LHCN-M2 (cell line): ENCODE data around the gene ARRDC2. TPM values are rescaled to one million over a fixed set of nuclear protein-coding genes. Genes with fewer than 3 reads are reported as not detected.

Source experiments
- DNase-seq: peaks from one replicate; pipeline ENCODE4 v3.0.0-alpha.2; 2012; ENCODE audit warnings: low read depth
- total RNA-seq: library from RNA; depleted of rRNA; stranded (reverse); fragments of >200 nt; gene quantifications from 2 replicates; pipeline ENCODE4 v1.2.3, GENCODE V29; 2014; rRNA removed

ARRDC2 gene
- total RNA-seq, 1 experiment from 2014 or later = 9.0 TPM

- DNase-seq = no peak
Observed at GRCh38 chr19:18057557-18057956, 49.6 kb downstream of the ARRDC2 start.

GRCh38 chr19:18058208-18059009, 50.4 kb downstream of the ARRDC2 start:
- DNase-seq = peak; percentile 64

GRCh38 chr19:18059297-18059696, 51.3 kb downstream of the ARRDC2 start:
- no peak for DNase-seq

GRCh38 chr19:18059902-18060301, 51.9 kb downstream of the ARRDC2 start:
- DNase-seq = no peak

GRCh38 chr19:18060472-18060871, 52.5 kb downstream of the ARRDC2 start:
- no peak for DNase-seq

GRCh38 chr19:18062028-18062427, 54.1 kb downstream of the ARRDC2 start:
- no peak for DNase-seq

- no peak for DNase-seq
Observed at GRCh38 chr19:18063463-18063862, 55.5 kb downstream of the ARRDC2 start.

Other genes with a start within 250 kb of the ARRDC2 start
- gene B3GNT3, start 213.0 kb upstream of the ARRDC2 start, total RNA-seq = not detected in 2 replicates
- gene INSL3, start 186.7 kb upstream of the ARRDC2 start, total RNA-seq = not detected in 2 replicates
- 0.45 TPM in 1 of 2 replicates, not detected in the other for gene JAK3, start 160.2 kb upstream of the ARRDC2 start, total RNA-seq
- gene RPL18A, start 148.3 kb upstream of the ARRDC2 start, total RNA-seq = 953 and 1,102 TPM in 2 replicates
- gene SLC5A5, start 136.2 kb upstream of the ARRDC2 start, total RNA-seq = not detected in 2 replicates
- gene CCDC124, start 75.2 kb upstream of the ARRDC2 start, total RNA-seq = 60.8 and 62.1 TPM in 2 replicates
- gene KCNN1, start 41.1 kb upstream of the ARRDC2 start, total RNA-seq = 0.06 TPM in 1 of 2 replicates, not detected in the other
- gene IL12RB1, start 78.8 kb downstream of the ARRDC2 start, total RNA-seq = not detected in 2 replicates
- gene MAST3, start 89.6 kb downstream of the ARRDC2 start, total RNA-seq = 2.2 and 2.4 TPM in 2 replicates
- gene PIK3R2, start 145.0 kb downstream of the ARRDC2 start, total RNA-seq = 21.2 and 40.6 TPM in 2 replicates
- 3.3 and 13.0 TPM in 2 replicates for gene IFI30, start 165.6 kb downstream of the ARRDC2 start, total RNA-seq
- gene MPV17L2, start 185.0 kb downstream of the ARRDC2 start, total RNA-seq = 33.7 and 51.1 TPM in 2 replicates
- 1.4 and 1.7 TPM in 2 replicates for gene RAB3A, start 195.9 kb downstream of the ARRDC2 start, total RNA-seq
- 0.17 and 0.26 TPM in 2 replicates for gene PDE4C, start 218.3 kb downstream of the ARRDC2 start, total RNA-seq